Effector memory CD4-positive, alpha-beta T cell (primary cell): ENCODE measurements around the gene ULBP2.

ENCODE experiments used
- DNase-seq, 3 donors: peaks; one replicate each; pipeline ENCODE4 v3.0.0-alpha.2; 2020
- H3K27ac ChIP-seq: 2 replicates; pipeline ENCODE4 v1.7.0; 2013; ENCODE audit warnings: mild to moderate bottlenecking, low read length, moderate library complexity; ENCODE audit not compliant: insufficient read depth, poor library complexity, severe bottlenecking
- H3K27me3 ChIP-seq: replicated peaks from 2 replicates; pipeline ENCODE4 v1.7.0; 2013; ENCODE audit warnings: mild to moderate bottlenecking, low read length; ENCODE audit not compliant: insufficient read depth, control insufficient read depth, poor library complexity, severe bottlenecking
- H3K36me3 ChIP-seq: 2 replicates; pipeline ENCODE4 v1.7.0; 2013; ENCODE audit warnings: mild to moderate bottlenecking, low read length, moderate library complexity; ENCODE audit not compliant: control insufficient read depth, insufficient read depth
- H3K4me1 ChIP-seq: 2 replicates; pipeline ENCODE4 v1.7.0; 2013; ENCODE audit warnings: low read length, mild to moderate bottlenecking; ENCODE audit not compliant: control insufficient read depth, insufficient read depth, poor library complexity, severe bottlenecking
- H3K4me3 ChIP-seq: 2 replicates; pipeline ENCODE4 v1.7.0; 2013; ENCODE audit warnings: low read length, low read depth, mild to moderate bottlenecking; ENCODE audit not compliant: insufficient read depth, poor library complexity, severe bottlenecking
- H3K9me3 ChIP-seq: 2 replicates; pipeline ENCODE4 v1.7.0; 2013; ENCODE audit warnings: mild to moderate bottlenecking, low read length, moderate library complexity; ENCODE audit not compliant: control insufficient read depth

The ULBP2 gene

DNA sequence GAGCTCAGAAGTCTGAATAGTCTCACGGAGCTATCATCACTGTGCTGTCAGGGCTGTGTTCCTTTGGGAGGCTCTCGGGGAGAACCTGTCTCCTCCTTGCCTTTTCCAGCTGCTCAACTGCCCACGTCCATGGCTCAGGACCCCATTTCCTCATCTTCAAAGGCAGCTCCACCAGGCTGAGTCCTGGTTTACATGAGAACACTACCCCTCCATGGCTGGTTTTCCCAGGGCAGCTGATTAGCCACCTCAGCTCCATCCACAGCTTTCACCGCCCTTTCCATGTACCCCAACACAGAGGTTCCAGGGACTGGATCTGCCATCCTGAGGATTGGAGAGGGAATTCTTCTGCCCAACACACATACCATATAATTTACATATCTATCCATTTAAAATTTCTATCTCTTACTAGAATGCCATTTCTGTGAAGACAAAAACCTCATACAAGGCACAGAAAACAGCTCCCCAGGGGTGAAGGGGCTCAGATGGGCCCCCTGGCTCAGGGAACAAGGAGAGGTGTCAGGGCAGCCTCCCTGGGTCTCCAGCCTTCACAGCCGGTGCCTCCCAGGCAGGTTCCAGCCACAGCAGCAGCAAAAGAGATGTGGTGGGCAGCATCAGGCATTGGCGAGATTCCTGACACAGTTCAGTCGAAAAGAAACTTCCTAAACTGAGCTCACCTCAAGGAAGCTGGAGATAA, 41.7 kb upstream of the ULBP2 start:
- Histone ChIP-seq H3K27me3 (no peaks in the 10 kb centered on the region), H3K9me3 (no peaks in the 10 kb centered on the region), H3K27ac (no peak overlapping the region), H3K36me3 (no peaks in the 10 kb centered on the region), H3K4me1 (peaks cover 7% of the 10 kb centered on the region), H3K4me3 (no peak overlapping the region)
- no peak for DNase-seq

DNA sequence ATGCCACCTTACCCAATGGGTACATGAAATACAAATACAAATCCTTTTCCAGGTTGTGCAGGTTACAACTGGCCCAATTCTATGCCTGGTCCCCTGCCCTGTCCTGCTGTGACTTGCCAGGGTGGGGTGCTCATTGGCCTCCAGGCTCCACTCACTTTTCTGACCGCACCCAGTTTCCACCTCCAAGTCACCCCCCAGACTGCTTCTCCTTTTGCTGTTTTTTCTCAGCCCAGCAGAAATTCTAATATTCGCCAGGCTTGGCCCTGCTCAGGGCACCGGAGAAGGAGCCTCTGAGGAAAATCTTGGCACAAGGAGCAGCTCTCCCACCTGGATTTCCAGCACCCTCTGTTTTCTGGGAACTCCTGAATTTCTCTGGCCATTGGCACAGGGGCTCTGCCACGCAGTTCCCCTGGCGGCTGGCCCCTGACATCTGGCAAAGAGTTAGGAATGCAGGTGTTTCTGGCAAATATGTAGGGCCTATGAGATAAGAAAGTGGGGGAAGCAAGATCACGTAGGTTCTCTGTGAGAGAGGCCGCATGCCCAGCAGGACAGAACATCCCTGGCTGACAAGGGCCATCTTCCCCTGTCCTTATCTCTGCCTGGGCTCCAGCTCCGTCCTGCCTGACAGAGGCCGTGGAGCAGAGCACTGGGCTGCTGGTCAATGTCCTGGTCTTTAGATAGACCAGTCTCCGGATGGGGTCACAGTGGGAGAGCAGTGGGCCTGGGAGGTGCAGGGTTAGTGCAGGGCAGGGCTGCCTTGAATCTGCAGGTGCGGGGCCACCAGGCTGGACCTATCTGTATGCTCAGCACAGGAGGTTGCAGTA, 41.0 kb upstream of the ULBP2 start:
- no peak overlapping the region for H3K4me3 ChIP-seq
- peaks cover 4% of the 10 kb centered on the region for H3K4me1 ChIP-seq
- no peak overlapping the region for H3K27ac ChIP-seq
- no peaks in the 10 kb centered on the region for H3K36me3 ChIP-seq
- H3K9me3 ChIP-seq = no peaks in the 10 kb centered on the region
- no peak for DNase-seq
- no peaks in the 10 kb centered on the region for H3K27me3 ChIP-seq

DNA sequence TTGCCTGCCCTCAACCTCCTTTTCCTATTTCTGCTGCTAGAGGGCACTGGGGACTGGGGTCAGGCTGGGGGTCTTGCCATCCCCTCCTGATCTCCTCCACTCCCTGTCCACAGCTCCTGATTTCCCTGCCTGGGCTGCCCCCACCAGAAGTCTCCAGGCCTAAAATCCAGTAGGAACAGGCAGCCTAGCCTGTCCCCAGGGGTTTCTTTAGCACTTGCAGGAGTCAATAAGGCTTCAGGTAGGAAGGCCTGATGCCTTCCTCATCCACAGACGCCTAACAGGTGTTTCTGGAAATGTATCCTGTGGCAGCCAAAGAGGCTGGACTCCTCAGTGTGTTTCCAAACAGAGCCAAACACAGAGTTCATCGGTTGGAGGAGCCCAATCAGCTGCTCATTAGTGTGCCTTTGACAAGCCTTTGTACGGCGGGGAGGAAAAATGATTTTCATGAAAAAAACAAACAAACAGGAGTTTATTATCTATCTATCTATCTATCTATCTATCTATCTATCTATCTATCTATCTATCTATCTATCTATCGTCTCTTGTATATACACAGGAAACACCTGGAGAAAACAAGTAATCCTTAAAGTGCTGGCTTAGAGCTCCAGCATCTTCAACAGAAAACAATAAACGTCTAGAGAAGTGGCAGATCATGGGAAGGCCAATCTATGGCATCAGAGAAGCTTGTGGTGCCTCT, 40.2 kb upstream of the ULBP2 start:
- H3K4me1 ChIP-seq = peaks cover 4% of the 10 kb centered on the region
- H3K9me3 ChIP-seq = no peaks in the 10 kb centered on the region
- H3K27me3 ChIP-seq = no peaks in the 10 kb centered on the region
- no peaks in the 10 kb centered on the region for H3K36me3 ChIP-seq
- H3K27ac ChIP-seq = no peak overlapping the region
- H3K4me3 ChIP-seq = no peak overlapping the region
- no peak for DNase-seq

DNA sequence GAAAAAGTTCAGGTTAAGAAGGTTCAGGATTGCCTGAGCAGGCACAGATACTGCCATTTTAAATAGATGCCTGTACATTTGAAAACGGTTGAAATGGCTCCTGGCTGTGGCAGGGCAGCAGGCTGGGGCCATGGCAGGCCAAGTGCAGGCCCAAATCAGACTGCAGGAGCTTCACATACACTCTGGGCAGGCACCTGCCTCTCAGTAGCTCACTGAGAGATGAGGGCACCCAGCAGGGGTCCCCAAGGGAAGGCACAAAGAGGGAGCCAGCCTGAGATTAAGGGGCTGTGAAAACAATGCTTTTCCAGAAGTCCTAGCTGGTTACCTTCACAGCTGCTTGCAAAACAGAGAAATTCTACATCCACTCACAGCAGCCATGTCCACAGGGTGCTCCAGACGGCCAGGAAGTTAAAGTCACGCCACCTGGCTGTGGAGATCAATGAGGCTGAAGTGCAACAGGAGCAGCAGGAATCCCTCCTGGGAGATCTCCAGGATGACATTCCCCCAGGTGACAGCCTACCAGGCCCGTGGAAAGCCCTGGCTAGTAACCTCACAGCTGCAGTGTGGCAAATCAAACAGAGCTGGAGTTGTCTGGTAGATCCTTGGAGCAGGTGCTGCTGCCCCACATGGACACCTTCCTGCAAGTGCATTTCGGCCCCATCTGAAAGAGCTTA, 37.7 kb upstream of the ULBP2 start:
- no peaks in the 10 kb centered on the region for H3K36me3 ChIP-seq
- no peak overlapping the region for H3K27ac ChIP-seq
- no peak for DNase-seq
- H3K9me3 ChIP-seq = no peaks in the 10 kb centered on the region
- no peak overlapping the region for H3K4me3 ChIP-seq
- no peaks in the 10 kb centered on the region for H3K27me3 ChIP-seq
- no peaks in the 10 kb centered on the region for H3K4me1 ChIP-seq

DNA sequence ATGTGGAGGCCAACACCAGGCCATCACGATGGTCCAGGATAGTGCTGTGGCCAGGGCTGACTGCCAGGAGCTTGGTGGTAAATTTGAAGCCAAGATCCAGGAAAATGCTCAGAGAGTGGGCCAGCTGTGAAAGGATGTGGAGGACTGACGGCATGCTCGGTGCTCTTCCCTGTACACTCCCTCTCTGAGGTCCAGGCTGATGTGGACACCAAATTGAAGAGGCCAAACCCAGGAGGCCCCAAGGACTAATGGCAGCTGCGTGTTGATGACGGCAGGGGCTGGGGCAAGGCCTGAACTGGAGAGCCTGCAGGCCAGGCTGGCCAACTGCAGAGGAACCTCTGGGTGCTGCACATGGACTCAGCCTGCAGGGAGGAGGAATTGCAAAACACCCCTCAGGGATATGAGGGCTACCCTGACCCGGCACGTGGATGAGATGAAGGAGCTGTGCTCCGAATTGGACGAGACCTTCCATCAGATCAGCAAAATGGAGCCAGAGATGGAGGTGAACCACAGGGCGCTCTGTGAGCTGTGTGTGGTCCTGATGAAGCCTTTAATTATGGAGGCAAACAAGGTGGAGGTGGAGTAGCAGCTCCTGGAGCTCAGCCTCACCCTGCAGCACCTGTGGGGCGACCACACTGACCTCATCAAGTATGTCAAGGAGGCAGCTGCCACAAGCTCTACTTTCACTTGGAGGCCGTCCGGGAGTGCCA, 37.0 kb upstream of the ULBP2 start:
- no peak for DNase-seq
- H3K27ac ChIP-seq = no peak overlapping the region
- no peaks in the 10 kb centered on the region for H3K4me1 ChIP-seq
- H3K27me3 ChIP-seq = no peaks in the 10 kb centered on the region
- H3K4me3 ChIP-seq = no peak overlapping the region
- no peaks in the 10 kb centered on the region for H3K9me3 ChIP-seq
- no peaks in the 10 kb centered on the region for H3K36me3 ChIP-seq

DNA sequence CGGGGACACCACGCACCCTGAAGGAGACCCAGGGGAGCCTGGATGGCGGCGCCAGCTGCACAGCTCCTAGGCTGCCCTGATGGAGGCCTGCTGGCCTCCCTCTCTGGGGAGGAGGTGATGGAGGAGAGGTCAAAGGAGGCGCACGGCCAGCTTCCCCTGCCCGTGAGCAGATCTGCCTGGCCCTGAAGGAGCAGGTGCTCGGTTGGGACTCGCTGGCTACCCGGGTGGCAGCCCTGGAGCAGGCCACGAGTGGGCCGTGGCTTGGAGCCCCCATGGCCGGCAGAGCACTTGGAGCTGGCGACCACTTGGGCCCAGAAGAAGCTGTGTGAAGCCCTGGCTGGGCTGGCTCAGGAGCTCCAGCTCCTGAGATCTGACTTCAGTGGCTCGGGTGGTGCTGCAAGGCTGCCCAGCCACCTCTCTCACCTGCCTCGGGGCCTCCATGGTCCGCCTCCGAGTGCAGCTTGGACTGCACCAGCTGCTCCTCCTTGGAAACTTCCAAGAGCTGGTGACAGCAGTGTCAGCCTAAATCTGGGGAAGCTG, 36.4 kb upstream of the ULBP2 start:
- Histone ChIP-seq H3K27ac (no peak overlapping the region), H3K36me3 (no peaks in the 10 kb centered on the region), H3K4me1 (no peaks in the 10 kb centered on the region), H3K9me3 (no peaks in the 10 kb centered on the region), H3K4me3 (no peak overlapping the region), H3K27me3 (no peaks in the 10 kb centered on the region)
- no peak for DNase-seq

DNA sequence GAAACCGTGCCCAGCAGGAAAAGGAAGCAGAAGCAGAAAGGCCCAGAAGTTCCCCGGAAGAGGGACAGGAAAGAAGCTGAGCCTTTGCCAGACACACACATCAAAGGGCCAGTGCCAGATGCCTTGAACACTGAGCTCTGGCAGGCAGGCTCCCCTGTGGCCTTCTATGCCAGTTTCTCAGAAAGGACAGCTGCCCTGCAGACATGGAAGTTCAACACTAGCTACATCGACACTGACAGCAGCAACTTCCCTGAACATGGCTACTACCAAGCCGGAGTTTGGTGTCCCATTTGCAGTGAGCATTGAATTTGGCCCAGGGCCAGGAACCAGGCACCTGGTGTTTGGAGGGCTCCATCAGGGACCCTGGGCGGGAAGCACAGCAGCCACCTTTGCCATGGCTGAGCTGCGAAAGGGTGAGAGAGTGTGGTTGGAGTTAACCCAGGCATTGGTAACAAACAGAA, 35.9 kb upstream of the ULBP2 start:
- H3K4me3 ChIP-seq = no peak overlapping the region
- H3K4me1 ChIP-seq = no peaks in the 10 kb centered on the region
- no peaks in the 10 kb centered on the region for H3K27me3 ChIP-seq
- H3K9me3 ChIP-seq = no peaks in the 10 kb centered on the region
- no peak overlapping the region for H3K27ac ChIP-seq
- DNase-seq = no peak
- no peaks in the 10 kb centered on the region for H3K36me3 ChIP-seq

DNA sequence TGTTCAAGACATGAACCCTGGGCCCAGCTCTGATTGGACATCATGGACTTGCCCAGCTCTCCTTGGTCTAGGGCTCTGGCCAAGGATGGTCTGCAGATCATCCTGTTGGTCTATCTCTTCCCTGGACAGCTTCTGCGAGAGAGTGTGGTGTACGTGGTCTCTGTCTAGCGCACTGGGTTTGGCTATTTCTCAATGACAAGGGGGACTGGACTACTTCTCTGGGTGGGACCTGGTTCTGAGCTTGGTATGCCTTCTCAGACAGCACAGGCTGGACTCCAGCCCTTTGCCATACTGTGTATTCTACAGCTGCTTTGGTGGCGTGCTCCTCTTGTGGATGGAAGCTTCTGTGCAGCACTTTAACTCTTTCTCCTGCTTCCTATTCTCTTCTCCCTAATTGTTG, 35.4 kb upstream of the ULBP2 start:
- H3K4me1 ChIP-seq = no peaks in the 10 kb centered on the region
- H3K36me3 ChIP-seq = no peaks in the 10 kb centered on the region
- no peak overlapping the region for H3K4me3 ChIP-seq
- H3K27ac ChIP-seq = no peak overlapping the region
- H3K27me3 ChIP-seq = no peaks in the 10 kb centered on the region
- no peak for DNase-seq
- no peaks in the 10 kb centered on the region for H3K9me3 ChIP-seq

DNA sequence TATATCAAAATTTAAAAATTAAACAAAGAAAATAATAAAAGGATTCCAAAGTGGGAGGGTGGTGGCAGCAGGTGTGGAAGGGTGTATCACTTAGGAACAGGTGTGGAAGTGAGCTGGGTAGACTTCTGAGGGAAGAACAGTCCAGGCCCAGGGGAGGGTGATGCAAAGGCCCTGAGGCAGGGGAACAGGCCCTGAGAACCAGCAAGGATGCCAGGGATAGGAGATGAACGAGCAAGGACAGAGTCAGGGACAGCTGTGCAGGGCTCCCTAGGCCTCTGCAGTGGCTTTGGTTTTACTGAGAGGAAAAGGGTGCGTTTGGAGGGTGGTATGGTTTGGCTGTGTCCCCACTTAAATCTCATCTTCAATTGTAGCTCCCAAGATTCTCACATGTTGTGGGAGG, 34.5 kb upstream of the ULBP2 start:
- Histone ChIP-seq H3K27ac (no peak overlapping the region), H3K4me3 (no peak overlapping the region), H3K4me1 (no peaks in the 10 kb centered on the region), H3K27me3 (no peaks in the 10 kb centered on the region), H3K36me3 (no peaks in the 10 kb centered on the region), H3K9me3 (no peaks in the 10 kb centered on the region)
- DNase-seq = no peak
